Measurements from ENCODE around the gene SH3RF2.
"Not testable (repeated sequence)": the region's sequence is repeated elsewhere in the genome, so short reads cannot be mapped to it uniquely, and the experiment has no call there.

The SH3RF2 gene

GRCh38 chr5:146081556-146081955, 145.2 kb downstream of the SH3RF2 start:
- WGBS: 85% methylated on average over 6 of the region's 6 CpGs
- Histone ChIP-seq H3K4me1 (ENCODE audit: insufficient read depth, low read length) (peaks cover 25% of the 10 kb centered on the region), H3K27ac (ENCODE audit: low read depth, low read length) (no peak overlapping the region), H3K36me3 (ENCODE audit: insufficient read depth, low read length) (no peaks in the 10 kb centered on the region), H3K9me3 (ENCODE audit: insufficient read depth, low read depth, low read length) (no peaks in the 10 kb centered on the region), H3K9ac (ENCODE audit: low read depth, low read length) (no peak overlapping the region), H3K4me3 (ENCODE audit: low read length) (no peak overlapping the region), H3K27me3 (ENCODE audit: insufficient read depth, low read length) (no peaks in the 10 kb centered on the region)

GRCh38 chr5:146082798-146083197, 146.4 kb downstream of the SH3RF2 start:
- Histone ChIP-seq H3K9ac (ENCODE audit: low read depth, low read length) (no peak overlapping the region), H3K27me3 (ENCODE audit: insufficient read depth, low read length) (no peaks in the 10 kb centered on the region), H3K4me1 (ENCODE audit: insufficient read depth, low read length) (peaks cover 17% of the 10 kb centered on the region), H3K9me3 (ENCODE audit: insufficient read depth, low read depth, low read length) (no peaks in the 10 kb centered on the region), H3K27ac (ENCODE audit: low read depth, low read length) (no peak overlapping the region), H3K4me3 (ENCODE audit: low read length) (no peak overlapping the region), H3K36me3 (ENCODE audit: insufficient read depth, low read length) (no peaks in the 10 kb centered on the region)
- 94% methylated on average over 2 of the region's 3 CpGs for WGBS

GRCh38 chr5:146084376-146084775, 148.0 kb downstream of the SH3RF2 start:
- no peaks in the 10 kb centered on the region for H3K9me3 ChIP-seq (ENCODE audit: insufficient read depth, low read depth, low read length)
- H3K4me3 ChIP-seq (ENCODE audit: low read length): no peak overlapping the region
- no peak overlapping the region for H3K27ac ChIP-seq (ENCODE audit: low read depth, low read length)
- no peaks in the 10 kb centered on the region for H3K36me3 ChIP-seq (ENCODE audit: insufficient read depth, low read length)
- H3K27me3 ChIP-seq (ENCODE audit: insufficient read depth, low read length): no peaks in the 10 kb centered on the region
- WGBS: 96% methylated on average over 4 of the region's 4 CpGs
- H3K4me1 ChIP-seq (ENCODE audit: insufficient read depth, low read length): peaks cover 3% of the 10 kb centered on the region
- H3K9ac ChIP-seq (ENCODE audit: low read depth, low read length): no peak overlapping the region

GRCh38 chr5:146088098-146088497, 151.7 kb downstream of the SH3RF2 start:
- H3K4me1 ChIP-seq (ENCODE audit: insufficient read depth, low read length): no peaks in the 10 kb centered on the region
- WGBS: 94% methylated on average over 3 of the region's 3 CpGs
- no peak overlapping the region for H3K27ac ChIP-seq (ENCODE audit: low read depth, low read length)
- no peak overlapping the region for H3K9ac ChIP-seq (ENCODE audit: low read depth, low read length)
- no peaks in the 10 kb centered on the region for H3K36me3 ChIP-seq (ENCODE audit: insufficient read depth, low read length)
- H3K9me3 ChIP-seq (ENCODE audit: insufficient read depth, low read depth, low read length): no peaks in the 10 kb centered on the region
- no peak overlapping the region for H3K4me3 ChIP-seq (ENCODE audit: low read length)
- no peaks in the 10 kb centered on the region for H3K27me3 ChIP-seq (ENCODE audit: insufficient read depth, low read length)

- Histone ChIP-seq H3K4me3 (ENCODE audit: low read length) (no peak overlapping the region), H3K27ac (ENCODE audit: low read depth, low read length) (no peak overlapping the region), H3K9me3 (ENCODE audit: insufficient read depth, low read depth, low read length) (no peaks in the 10 kb centered on the region)
Observed at GRCh38 chr5:146089287-146089686, 152.9 kb downstream of the SH3RF2 start.

GRCh38 chr5:146091881-146092280, 155.5 kb downstream of the SH3RF2 start:
- Histone ChIP-seq H3K27me3 (ENCODE audit: insufficient read depth, low read length) (no peaks in the 10 kb centered on the region), H3K4me3 (ENCODE audit: low read length) (no peak overlapping the region), H3K9ac (ENCODE audit: low read depth, low read length) (no peak overlapping the region), H3K9me3 (ENCODE audit: insufficient read depth, low read depth, low read length) (no peaks in the 10 kb centered on the region), H3K27ac (ENCODE audit: low read depth, low read length) (no peak overlapping the region), H3K36me3 (ENCODE audit: insufficient read depth, low read length) (no peaks in the 10 kb centered on the region), H3K4me1 (ENCODE audit: insufficient read depth, low read length) (no peaks in the 10 kb centered on the region)
- 80% methylated on average over 1 of the region's 3 CpGs for WGBS

More at GRCh38 chr5:146089287-146089686, 152.9 kb downstream of the SH3RF2 start:
- H3K4me1 ChIP-seq (ENCODE audit: insufficient read depth, low read length): no peaks in the 10 kb centered on the region
- no peaks in the 10 kb centered on the region for H3K36me3 ChIP-seq (ENCODE audit: insufficient read depth, low read length)
- H3K27me3 ChIP-seq (ENCODE audit: insufficient read depth, low read length): no peaks in the 10 kb centered on the region
- H3K9ac ChIP-seq (ENCODE audit: low read depth, low read length): no peak overlapping the region

GRCh38 chr5:146098047-146098446, 161.7 kb downstream of the SH3RF2 start:
- no peaks in the 10 kb centered on the region for H3K9me3 ChIP-seq (ENCODE audit: insufficient read depth, low read depth, low read length)
- H3K27me3 ChIP-seq (ENCODE audit: insufficient read depth, low read length): no peaks in the 10 kb centered on the region
- 95% methylated on average over 6 of the region's 6 CpGs for WGBS
- no peak overlapping the region for H3K4me3 ChIP-seq (ENCODE audit: low read length)
- H3K9ac ChIP-seq (ENCODE audit: low read depth, low read length): no peak overlapping the region
- H3K36me3 ChIP-seq (ENCODE audit: insufficient read depth, low read length): no peaks in the 10 kb centered on the region
- H3K27ac ChIP-seq (ENCODE audit: low read depth, low read length): no peak overlapping the region
- H3K4me1 ChIP-seq (ENCODE audit: insufficient read depth, low read length): peaks cover 15% of the 10 kb centered on the region

- Histone ChIP-seq H3K9me3 (ENCODE audit: insufficient read depth, low read depth, low read length) (no peaks in the 10 kb centered on the region), H3K4me1 (ENCODE audit: insufficient read depth, low read length) (peaks cover 15% of the 10 kb centered on the region), H3K36me3 (ENCODE audit: insufficient read depth, low read length) (peaks cover 9% of the 10 kb centered on the region), H3K27me3 (ENCODE audit: insufficient read depth, low read length) (no peaks in the 10 kb centered on the region), H3K9ac (ENCODE audit: low read depth, low read length) (no peak overlapping the region), H3K27ac (ENCODE audit: low read depth, low read length) (peak overlapping the region; percentile 11; the same call in 1 of the 2 replicates), H3K4me3 (ENCODE audit: low read length) (no peak overlapping the region)
- 61% methylated on average over 2 of the region's 2 CpGs for WGBS
Observed at GRCh38 chr5:146101646-146102045, 165.3 kb downstream of the SH3RF2 start.

GRCh38 chr5:146103594-146103993, 167.2 kb downstream of the SH3RF2 start:
- Histone ChIP-seq H3K9me3 (ENCODE audit: insufficient read depth, low read depth, low read length) (no peaks in the 10 kb centered on the region), H3K4me1 (ENCODE audit: insufficient read depth, low read length) (peaks cover 15% of the 10 kb centered on the region), H3K27me3 (ENCODE audit: insufficient read depth, low read length) (no peaks in the 10 kb centered on the region), H3K4me3 (ENCODE audit: low read length) (no peak overlapping the region), H3K9ac (ENCODE audit: low read depth, low read length) (no peak overlapping the region), H3K36me3 (ENCODE audit: insufficient read depth, low read length) (peaks cover 9% of the 10 kb centered on the region), H3K27ac (ENCODE audit: low read depth, low read length) (no peak overlapping the region)
- 95% methylated on average over 1 of the region's 1 CpG for WGBS

GRCh38 chr5:146105477-146105876, 169.1 kb downstream of the SH3RF2 start, which contains the start of gene PLAC8L1:
PLAC8L1 (minus strand) TSS chr5:146105577; CDS start chr5:146104311, 1,266 bp downstream.
- peaks cover 15% of the 10 kb centered on the region for H3K4me1 ChIP-seq (ENCODE audit: insufficient read depth, low read length)
- H3K9me3 ChIP-seq (ENCODE audit: insufficient read depth, low read depth, low read length): no peaks in the 10 kb centered on the region
- H3K27me3 ChIP-seq (ENCODE audit: insufficient read depth, low read length): no peaks in the 10 kb centered on the region
- H3K36me3 ChIP-seq (ENCODE audit: insufficient read depth, low read length): peaks cover 9% of the 10 kb centered on the region
- H3K4me3 ChIP-seq (ENCODE audit: low read length): no peak within 1 kb of the TSS
- 100% methylated on average over 2 of the region's 2 CpGs for WGBS
- H3K27ac ChIP-seq (ENCODE audit: low read depth, low read length): no peak within 1 kb of the TSS
- no peak within 1 kb of the TSS for H3K9ac ChIP-seq (ENCODE audit: low read depth, low read length)

- Histone ChIP-seq H3K27ac (ENCODE audit: low read depth, low read length) (no peak overlapping the region), H3K4me1 (ENCODE audit: insufficient read depth, low read length) (no peaks in the 10 kb centered on the region), H3K9ac (ENCODE audit: low read depth, low read length) (no peak overlapping the region), H3K36me3 (ENCODE audit: insufficient read depth, low read length) (peaks cover 27% of the 10 kb centered on the region), H3K9me3 (ENCODE audit: insufficient read depth, low read depth, low read length) (no peaks in the 10 kb centered on the region), H3K27me3 (ENCODE audit: insufficient read depth, low read length) (no peaks in the 10 kb centered on the region), H3K4me3 (ENCODE audit: low read length) (no peak overlapping the region)
- WGBS: 93% methylated on average over 1 of the region's 1 CpG
Observed at GRCh38 chr5:146107901-146108300, 171.5 kb downstream of the SH3RF2 start.

GRCh38 chr5:146108870-146109269, 172.5 kb downstream of the SH3RF2 start:
- peaks cover 36% of the 10 kb centered on the region for H3K36me3 ChIP-seq (ENCODE audit: insufficient read depth, low read length)
- not testable (repeated sequence) for H3K27me3 ChIP-seq (ENCODE audit: insufficient read depth, low read length); H3K4me1 ChIP-seq (ENCODE audit: insufficient read depth, low read length); H3K4me3 ChIP-seq (ENCODE audit: low read length); H3K9ac ChIP-seq (ENCODE audit: low read depth, low read length); H3K27ac ChIP-seq (ENCODE audit: low read depth, low read length); H3K9me3 ChIP-seq (ENCODE audit: insufficient read depth, low read depth, low read length)
- 97% methylated on average over 2 of the region's 2 CpGs for WGBS

Data from HUES64 (cell line).